IPS-18a (cell line): ENCODE data around the gene CHST11.

Source experiments
- H3K27ac ChIP-seq: one replicate; pipeline ENCODE4 v1.5.1; 2013; ENCODE audit warnings: low read length
- H3K27me3 ChIP-seq: one replicate; pipeline ENCODE4 v1.6.1; 2013; ENCODE audit warnings: mild to moderate bottlenecking, low read length; ENCODE audit not compliant: control insufficient read depth, insufficient read depth
- H3K36me3 ChIP-seq: one replicate; pipeline ENCODE4 v1.6.1; 2013; ENCODE audit warnings: low read depth, low read length; ENCODE audit not compliant: control insufficient read depth
- H3K4me1 ChIP-seq: one replicate; pipeline ENCODE4 v1.6.1; 2013; ENCODE audit warnings: low read depth, low read length; ENCODE audit not compliant: control insufficient read depth
- H3K4me3 ChIP-seq: one replicate; pipeline ENCODE4 v1.5.1; 2013; ENCODE audit warnings: low read length
- H3K9ac ChIP-seq: one replicate; pipeline ENCODE4 v1.6.1; 2013; ENCODE audit warnings: mild to moderate bottlenecking, low read length, moderate library complexity
- H3K9me3 ChIP-seq: one replicate; pipeline ENCODE4 v1.6.1; 2013; ENCODE audit warnings: low read depth, low read length; ENCODE audit not compliant: control insufficient read depth

The CHST11 gene

GRCh38 chr12:104416585-104416984 is 40.2 kb upstream of the CHST11 start:
- Histone ChIP-seq H3K9me3 (no peaks in the 10 kb centered on the region), H3K27ac (no peak overlapping the region), H3K4me3 (no peak overlapping the region), H3K9ac (no peak overlapping the region), H3K36me3 (no peaks in the 10 kb centered on the region), H3K4me1 (peaks cover 26% of the 10 kb centered on the region), H3K27me3 (peaks cover 32% of the 10 kb centered on the region)

GRCh38 chr12:104419717-104420116 is 37.0 kb upstream of the CHST11 start:
- Histone ChIP-seq H3K27ac (no peak overlapping the region), H3K4me1 (peaks cover 8% of the 10 kb centered on the region), H3K36me3 (no peaks in the 10 kb centered on the region), H3K27me3 (peaks cover 20% of the 10 kb centered on the region), H3K4me3 (no peak overlapping the region), H3K9ac (no peak overlapping the region), H3K9me3 (no peaks in the 10 kb centered on the region)

DNA sequence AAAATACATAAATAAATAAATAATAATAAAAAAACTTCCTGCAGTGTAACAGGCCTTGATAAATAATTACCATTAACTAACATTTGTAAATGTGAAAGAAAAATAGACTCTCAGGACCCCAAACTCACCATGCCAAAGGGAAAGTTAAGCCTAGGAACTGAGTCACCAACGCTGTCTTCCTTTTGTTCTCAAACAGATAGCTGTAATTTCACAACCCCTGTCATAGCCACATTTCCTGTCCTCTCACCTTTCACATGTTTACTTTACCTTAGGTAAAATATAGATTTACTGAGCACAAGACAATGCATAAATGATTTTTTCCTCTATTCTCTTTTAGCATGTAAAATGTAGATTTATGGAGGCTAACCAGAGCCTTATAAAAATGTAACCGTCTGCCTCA is 35.9 kb upstream of the CHST11 start:
- H3K9me3 ChIP-seq: no peaks in the 10 kb centered on the region
- no peaks in the 10 kb centered on the region for H3K4me1 ChIP-seq
- H3K4me3 ChIP-seq: no peak overlapping the region
- H3K27ac ChIP-seq: no peak overlapping the region
- H3K9ac ChIP-seq: no peak overlapping the region
- no peaks in the 10 kb centered on the region for H3K36me3 ChIP-seq
- peaks cover 10% of the 10 kb centered on the region for H3K27me3 ChIP-seq

- Histone ChIP-seq H3K36me3 (no peaks in the 10 kb centered on the region), H3K4me3 (no peak overlapping the region), H3K27ac (no peak overlapping the region), H3K4me1 (no peaks in the 10 kb centered on the region), H3K27me3 (peaks cover 7% of the 10 kb centered on the region), H3K9me3 (no peaks in the 10 kb centered on the region), H3K9ac (no peak overlapping the region)
These were observed 35.4 kb upstream of the CHST11 start for GRCh38 chr12:104421343-104421742.

- Histone ChIP-seq H3K27me3 (no peaks in the 10 kb centered on the region), H3K4me1 (no peaks in the 10 kb centered on the region), H3K9me3 (no peaks in the 10 kb centered on the region), H3K9ac (no peak overlapping the region), H3K4me3 (no peak overlapping the region), H3K27ac (no peak overlapping the region), H3K36me3 (no peaks in the 10 kb centered on the region)
These were observed 34.3 kb upstream of the CHST11 start for GRCh38 chr12:104422441-104422840.

DNA sequence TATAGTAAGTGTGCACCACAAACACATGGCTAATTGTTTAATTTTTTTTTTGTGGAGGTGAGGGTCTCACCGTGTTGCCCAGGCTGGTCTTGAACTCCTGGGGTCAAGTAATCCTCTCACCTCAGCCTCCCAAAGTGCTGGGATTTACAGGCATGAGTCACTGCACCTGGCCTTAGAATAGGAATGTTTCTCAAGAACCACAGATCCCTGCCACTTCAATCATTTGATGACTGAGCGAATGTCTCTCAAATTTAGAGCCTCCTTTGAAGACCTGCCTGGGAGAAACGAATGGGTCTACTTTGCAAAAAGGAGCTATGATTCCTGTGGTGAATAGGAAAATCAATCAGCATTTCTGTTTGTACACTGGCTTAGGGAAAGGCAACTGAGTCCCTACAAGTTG is 33.5 kb upstream of the CHST11 start:
- Histone ChIP-seq H3K4me3 (no peak overlapping the region), H3K36me3 (no peaks in the 10 kb centered on the region), H3K4me1 (no peaks in the 10 kb centered on the region), H3K9ac (no peak overlapping the region), H3K27me3 (no peaks in the 10 kb centered on the region), H3K27ac (no peak overlapping the region), H3K9me3 (no peaks in the 10 kb centered on the region)

GRCh38 chr12:104423809-104424208 is 32.9 kb upstream of the CHST11 start:
- no peaks in the 10 kb centered on the region for H3K27me3 ChIP-seq
- H3K9ac ChIP-seq: no peak overlapping the region
- no peaks in the 10 kb centered on the region for H3K9me3 ChIP-seq
- no peak overlapping the region for H3K27ac ChIP-seq
- no peaks in the 10 kb centered on the region for H3K36me3 ChIP-seq
- H3K4me3 ChIP-seq: no peak overlapping the region
- no peaks in the 10 kb centered on the region for H3K4me1 ChIP-seq

DNA sequence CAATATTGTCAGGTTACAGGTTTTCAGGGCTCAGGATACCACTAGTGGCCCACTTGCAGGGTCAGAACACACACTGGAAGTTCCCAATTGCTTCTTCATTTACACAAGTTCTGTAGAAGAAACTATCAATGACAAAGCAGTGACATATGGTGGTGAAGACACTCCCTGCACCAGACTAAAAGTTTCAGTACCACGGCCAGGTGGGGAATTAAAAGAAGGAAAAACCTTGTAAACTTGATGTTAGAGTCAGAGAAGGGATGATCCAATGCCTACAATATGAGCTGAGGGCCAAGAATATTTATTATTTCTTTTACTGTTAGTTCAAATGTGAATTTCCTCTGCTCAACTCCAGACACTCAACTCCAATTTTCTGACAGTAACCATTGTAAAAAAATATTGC is 31.8 kb upstream of the CHST11 start:
- no peak overlapping the region for H3K9ac ChIP-seq
- no peaks in the 10 kb centered on the region for H3K4me1 ChIP-seq
- H3K27ac ChIP-seq: no peak overlapping the region
- no peaks in the 10 kb centered on the region for H3K36me3 ChIP-seq
- no peaks in the 10 kb centered on the region for H3K9me3 ChIP-seq
- H3K4me3 ChIP-seq: no peak overlapping the region
- no peaks in the 10 kb centered on the region for H3K27me3 ChIP-seq

DNA sequence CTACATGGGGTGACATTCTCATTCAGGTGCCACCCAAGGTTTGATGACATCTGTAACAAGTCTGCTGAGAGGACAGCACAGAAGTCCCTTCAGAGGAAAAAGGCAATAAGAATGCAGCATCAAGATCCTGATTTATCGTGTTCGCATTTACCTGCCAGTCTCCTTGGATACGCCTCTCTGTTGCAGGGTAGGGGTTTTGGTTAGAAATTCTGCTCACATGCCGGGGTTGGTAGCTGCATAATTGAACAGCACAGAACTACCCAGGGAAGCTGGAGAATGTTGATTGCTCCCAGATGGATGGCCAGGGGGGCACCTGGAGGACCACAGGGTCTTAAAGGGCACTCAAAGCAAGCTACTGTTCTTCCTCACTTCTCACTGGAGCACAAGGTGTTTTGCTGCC is 31.1 kb upstream of the CHST11 start:
- no peak overlapping the region for H3K9ac ChIP-seq
- no peaks in the 10 kb centered on the region for H3K36me3 ChIP-seq
- H3K27me3 ChIP-seq: no peaks in the 10 kb centered on the region
- H3K27ac ChIP-seq: no peak overlapping the region
- no peak overlapping the region for H3K4me3 ChIP-seq
- H3K9me3 ChIP-seq: no peaks in the 10 kb centered on the region
- H3K4me1 ChIP-seq: no peaks in the 10 kb centered on the region

GRCh38 chr12:104426926-104427546 is 29.7 kb upstream of the CHST11 start:
- no peak overlapping the region for H3K9ac ChIP-seq
- no peaks in the 10 kb centered on the region for H3K27me3 ChIP-seq
- H3K4me1 ChIP-seq: no peaks in the 10 kb centered on the region
- H3K4me3 ChIP-seq: no peak overlapping the region
- no peaks in the 10 kb centered on the region for H3K36me3 ChIP-seq
- H3K27ac ChIP-seq: no peak overlapping the region
- H3K9me3 ChIP-seq: no peaks in the 10 kb centered on the region

- Histone ChIP-seq H3K27me3 (no peaks in the 10 kb centered on the region), H3K36me3 (no peaks in the 10 kb centered on the region), H3K27ac (no peak overlapping the region), H3K4me1 (no peaks in the 10 kb centered on the region), H3K4me3 (no peak overlapping the region), H3K9me3 (no peaks in the 10 kb centered on the region), H3K9ac (no peak overlapping the region)
These were observed 29.2 kb upstream of the CHST11 start for GRCh38 chr12:104427547-104427938.

DNA sequence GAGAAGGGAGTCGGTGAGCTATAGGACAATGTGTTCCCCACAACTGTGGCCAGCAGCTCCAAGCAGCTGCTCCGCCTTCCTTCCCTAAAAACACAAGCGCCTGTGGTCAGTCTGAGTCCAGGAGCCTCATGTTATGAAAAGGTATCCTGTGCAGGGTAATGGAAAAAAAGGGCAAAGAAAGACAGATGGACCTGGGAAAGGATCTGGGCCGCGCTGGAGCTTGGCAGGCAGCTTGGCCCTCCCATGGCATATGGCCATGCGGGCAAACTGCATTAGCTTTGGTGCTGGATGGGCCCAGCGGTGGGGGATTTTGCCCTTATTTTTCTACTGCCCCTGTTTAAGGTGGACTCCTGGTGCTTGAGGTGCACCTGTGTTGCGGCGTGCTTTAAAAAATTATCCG is 23.7 kb upstream of the CHST11 start:
- Histone ChIP-seq H3K9me3 (no peaks in the 10 kb centered on the region), H3K4me1 (no peaks in the 10 kb centered on the region), H3K27me3 (no peaks in the 10 kb centered on the region)

More for the DNA sequence above, 23.7 kb upstream of the CHST11 start:
- Histone ChIP-seq H3K4me3 (no peak overlapping the region), H3K9ac (no peak overlapping the region), H3K36me3 (no peaks in the 10 kb centered on the region), H3K27ac (no peak overlapping the region)
